Activated CD4-positive, alpha-beta T cell treated with anti-CD3 and anti-CD28 coated beads, Interleukin-2, amount 50 U/mL, for 4 hours (primary cell): Measurements from ENCODE around the gene RNF213.

ENCODE experiments used
- DNase-seq, 2 experiments: peaks; one replicate each; pipeline ENCODE4 v3.0.0-alpha.2; 2020

RNF213 gene

DNA sequence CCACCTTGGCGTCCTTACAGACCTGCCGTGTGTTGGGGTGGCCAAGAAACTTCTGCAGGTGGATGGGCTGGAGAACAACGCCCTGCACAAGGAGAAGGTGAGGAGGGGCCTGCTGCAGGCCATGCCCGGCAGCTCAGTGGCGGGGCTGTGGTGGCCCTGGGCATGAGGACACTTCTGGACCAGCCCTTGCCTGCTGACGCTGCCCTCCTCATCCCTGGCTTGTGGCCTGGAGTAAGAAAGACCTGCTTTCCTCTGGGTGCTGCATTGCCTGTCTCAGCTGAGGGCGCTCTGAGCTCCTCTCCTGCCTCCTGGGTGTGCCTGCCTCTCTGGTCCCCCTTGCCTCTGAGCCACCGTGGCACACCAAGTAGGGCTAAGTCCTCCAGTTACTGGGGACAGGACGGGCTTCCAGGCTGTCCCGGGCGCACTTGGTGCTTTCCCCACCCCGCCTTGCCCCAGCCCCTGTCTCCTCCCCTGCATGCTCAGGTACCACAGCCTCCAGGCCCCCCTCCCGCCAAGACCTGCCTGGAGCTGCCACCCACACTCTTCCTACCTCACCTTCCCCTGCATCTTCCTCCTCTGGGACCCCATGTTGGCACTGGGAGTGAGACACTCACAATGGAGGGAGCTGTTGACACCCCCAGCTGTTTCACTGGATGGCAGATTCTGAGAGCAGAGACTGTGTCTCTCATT, 163.0 kb downstream of the RNF213 start:
- DNase-seq = no peak

DNA sequence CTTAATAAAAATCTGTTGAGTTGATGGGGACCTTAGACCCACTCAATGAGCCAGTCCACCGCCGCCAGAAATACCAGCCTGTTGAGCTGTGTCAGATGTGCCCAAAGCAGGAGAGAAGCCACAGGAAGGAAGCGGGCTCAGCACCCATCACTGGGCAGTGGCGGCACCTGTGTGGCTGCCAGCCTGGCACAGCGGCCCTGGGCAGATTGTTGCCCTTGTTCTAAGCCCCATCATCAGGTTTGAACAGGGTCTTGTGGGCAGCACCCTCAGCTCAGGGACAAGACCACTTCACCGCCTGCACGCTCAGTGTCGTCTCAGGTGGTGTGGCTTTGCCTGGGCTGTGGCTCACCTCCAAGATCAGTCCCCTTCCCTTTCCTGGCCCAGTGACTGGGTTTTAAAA, 163.6 kb downstream of the RNF213 start:
- DNase-seq = no peak

DNA sequence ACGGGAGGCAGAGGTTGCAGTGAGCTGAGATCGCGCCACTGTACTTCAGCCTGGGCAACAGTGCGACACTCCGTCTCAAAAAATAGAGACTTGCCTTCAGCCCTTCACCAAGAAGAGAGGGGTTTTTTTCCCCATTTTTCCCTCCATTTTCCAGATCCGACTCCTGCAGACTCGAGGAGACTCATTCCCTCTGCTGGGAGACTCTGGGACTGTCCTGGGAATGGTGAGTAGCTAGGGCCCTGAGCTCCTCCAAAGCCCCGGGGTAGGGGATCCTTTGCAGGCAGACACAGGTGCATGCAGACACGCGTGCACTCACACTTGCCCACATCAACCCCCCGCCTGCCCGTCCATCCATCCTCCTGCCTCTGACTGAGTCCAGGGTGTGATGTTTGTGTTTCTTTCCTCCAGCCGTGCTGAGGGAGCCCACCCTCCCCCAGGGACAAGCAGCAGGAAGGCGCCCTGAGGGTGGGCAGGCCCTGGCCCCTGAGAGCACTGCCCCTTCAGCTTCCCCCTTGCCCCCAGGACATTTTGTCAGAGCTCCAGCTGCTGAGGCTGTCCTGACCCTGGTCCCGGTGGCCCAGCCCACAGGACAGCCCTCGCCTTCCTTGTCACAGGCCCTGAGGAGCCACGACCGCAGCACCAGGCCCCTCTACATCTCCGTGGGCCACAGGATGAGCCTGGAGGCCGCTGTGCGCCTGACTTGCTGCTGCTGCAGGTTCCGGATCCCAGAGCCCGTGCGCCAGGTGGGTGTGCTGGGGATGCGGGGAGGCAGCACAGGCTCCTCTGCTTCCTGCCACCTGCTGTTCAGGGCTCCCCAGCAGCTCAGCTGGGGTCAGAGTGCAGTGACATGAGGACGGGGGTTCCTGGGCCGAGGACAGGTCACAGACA, 164.5 kb downstream of the RNF213 start:
- DNase-seq = no peak

DNA sequence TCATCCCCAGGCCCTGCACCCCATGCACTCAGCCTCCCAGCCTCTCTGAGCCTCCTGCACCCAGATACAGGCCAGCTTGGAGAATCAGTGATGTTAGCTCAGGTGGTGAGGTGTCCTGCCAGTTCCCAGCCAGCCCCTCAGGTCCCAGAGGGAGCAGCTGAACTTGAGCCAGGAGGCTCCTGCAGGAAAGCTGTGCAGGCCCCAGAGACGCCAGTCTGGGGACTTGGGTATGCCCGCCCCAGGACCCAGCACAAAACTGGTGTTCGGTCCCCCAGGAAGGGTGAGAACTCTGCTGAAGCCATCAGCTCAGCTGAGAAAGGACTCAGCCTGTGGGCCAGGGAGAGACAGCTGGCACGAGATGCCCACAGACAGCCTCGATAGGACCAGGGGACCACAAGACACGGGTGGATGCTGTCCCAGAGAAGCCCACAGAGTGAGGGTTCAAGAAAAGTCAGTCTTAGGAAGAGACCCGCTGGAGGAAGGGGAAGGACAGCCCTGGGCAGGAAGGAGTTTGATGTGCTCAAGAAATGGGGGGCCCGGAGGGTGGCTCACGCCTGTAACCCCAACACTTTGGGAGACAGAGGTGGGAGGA, 165.3 kb downstream of the RNF213 start:
- no peak for DNase-seq

GRCh38 chr17:80426671-80427326, 166.1 kb downstream of the RNF213 start:
- DNase-seq = peak; percentile 84 to 87

DNA sequence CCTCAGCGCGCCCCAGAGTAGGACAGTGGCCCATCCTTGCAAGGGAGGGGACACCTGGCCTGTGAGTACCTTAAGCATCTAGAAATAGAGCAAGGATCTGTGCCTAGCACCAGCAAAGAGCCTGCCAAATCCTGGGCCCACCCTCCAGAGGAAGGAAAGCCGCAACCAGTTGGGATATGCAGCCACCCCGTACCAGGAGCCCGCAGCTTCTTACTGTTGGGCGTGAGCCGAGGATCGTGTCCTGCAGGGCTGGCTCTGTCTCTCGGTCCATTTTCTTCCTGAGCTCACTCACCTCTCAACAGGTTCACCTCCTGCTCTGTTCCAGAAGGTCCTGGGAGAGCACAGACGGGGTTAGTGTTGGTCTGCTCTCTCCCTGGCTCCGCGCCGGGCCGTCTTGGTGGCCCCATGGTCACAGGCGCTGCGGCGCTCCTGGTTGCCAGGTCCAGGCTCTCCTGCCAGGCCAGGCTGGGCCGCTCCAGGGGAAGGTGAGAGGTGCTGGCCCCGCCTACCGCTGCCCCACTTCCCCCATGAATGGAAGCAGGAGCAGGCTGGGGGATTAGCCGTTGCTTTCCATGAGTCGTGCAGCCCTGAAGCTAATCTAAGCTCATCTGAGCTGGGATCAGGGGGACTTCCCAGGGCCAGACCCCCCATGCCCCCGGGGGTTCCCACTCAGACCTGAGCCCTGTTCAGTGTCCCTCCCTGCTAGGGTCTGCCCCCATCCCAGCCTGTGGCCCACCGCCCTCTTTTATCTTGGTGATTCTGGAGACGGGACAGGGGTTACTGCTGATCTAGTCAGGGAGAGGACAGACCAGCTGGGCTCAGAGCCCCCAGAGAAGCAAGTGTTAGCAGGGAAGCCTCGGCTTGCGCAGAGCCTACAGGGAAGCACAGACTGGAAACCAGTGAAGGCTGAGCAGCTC, 167.0 kb downstream of the RNF213 start:
- DNase-seq = no peak

GRCh38 chr17:80428363-80428762, 167.7 kb downstream of the RNF213 start:
- no peak for DNase-seq

- DNase-seq = no peak
These were observed 168.1 kb downstream of the RNF213 start for GRCh38 chr17:80428796-80429195.

DNA sequence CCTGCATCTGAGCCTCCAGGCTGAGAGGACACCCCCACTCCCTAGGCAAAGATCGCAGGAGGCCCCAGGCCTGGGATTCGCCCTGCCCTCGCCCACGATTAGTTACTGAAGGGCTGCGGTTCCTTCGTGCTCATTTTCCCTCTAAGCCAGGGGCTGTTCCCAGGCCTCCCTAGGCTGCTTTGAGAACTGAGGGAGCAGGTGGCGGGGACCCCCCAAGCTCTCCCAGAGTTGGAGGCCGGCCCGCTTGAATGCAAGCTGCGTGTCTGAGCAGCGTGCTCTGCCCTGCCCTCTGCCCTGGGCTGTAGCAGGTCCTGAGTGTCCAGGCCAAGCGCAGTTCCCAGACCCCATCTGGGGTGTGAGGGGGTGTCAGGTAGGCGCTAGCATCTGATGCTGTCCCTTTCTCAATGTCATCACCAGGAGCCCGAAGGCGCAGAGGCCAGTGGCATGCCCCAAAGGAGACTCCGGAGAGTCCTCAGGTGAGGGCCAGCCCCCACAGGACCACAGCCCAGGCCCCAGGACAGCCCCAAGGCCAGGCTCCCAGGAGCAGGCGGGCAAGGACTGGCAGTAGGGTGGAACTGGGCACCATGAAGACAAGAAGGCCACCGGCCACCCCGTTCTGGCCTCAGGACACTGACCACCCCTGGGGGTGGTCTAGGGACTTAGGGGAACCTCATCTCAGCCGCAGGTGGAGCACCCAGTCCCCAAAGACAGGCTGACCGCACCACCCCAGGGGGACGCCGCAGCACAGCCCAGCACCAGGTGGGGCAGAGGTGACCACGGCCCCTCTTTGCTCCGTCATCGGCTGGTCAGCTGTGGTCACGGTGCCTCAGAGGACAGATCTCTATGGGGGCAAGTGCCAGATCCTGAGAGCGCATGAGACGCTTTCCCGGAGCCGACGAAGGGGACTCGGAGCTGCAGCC, 169.0 kb downstream of the RNF213 start:
- DNase-seq = no peak

DNA sequence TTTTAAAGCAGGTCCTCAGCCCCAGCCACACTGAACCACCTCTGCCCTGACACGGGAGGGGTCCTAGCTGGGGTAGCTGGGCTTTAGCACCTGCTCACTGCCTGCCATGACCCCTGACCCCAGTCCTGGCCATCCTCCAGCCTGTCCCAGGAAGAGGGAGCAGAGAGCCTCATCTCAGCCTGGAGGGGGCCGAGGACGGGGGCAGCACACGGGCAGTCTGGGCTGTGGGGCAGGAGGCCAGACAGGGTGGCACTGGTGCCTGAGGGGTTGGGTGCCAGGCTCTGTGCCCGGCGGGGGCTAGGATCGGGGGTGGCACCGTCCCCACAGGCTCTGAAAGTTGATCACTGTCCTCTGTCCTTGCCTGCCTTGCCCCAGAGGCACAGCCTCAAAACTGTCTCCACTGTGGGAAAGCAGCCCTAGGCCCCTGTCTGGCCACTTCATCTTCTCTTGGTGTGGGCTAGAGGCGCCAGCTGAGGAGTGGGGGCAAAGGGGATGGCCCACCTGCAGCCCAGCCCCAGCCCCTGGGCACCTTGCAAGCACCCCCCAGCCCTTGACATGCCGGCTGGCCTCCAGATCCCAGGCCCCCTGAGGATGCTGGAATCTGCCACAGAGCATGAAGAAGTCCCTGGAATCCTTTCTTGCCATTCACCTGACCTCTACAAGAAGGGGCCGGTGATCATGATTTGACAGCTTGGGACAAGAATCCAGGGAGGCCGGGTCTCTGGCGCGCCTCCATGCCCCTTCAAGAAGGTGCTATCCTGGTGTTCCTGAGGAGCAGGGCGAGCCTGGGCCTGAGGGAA, 170.0 kb downstream of the RNF213 start:
- DNase-seq = no peak

DNA sequence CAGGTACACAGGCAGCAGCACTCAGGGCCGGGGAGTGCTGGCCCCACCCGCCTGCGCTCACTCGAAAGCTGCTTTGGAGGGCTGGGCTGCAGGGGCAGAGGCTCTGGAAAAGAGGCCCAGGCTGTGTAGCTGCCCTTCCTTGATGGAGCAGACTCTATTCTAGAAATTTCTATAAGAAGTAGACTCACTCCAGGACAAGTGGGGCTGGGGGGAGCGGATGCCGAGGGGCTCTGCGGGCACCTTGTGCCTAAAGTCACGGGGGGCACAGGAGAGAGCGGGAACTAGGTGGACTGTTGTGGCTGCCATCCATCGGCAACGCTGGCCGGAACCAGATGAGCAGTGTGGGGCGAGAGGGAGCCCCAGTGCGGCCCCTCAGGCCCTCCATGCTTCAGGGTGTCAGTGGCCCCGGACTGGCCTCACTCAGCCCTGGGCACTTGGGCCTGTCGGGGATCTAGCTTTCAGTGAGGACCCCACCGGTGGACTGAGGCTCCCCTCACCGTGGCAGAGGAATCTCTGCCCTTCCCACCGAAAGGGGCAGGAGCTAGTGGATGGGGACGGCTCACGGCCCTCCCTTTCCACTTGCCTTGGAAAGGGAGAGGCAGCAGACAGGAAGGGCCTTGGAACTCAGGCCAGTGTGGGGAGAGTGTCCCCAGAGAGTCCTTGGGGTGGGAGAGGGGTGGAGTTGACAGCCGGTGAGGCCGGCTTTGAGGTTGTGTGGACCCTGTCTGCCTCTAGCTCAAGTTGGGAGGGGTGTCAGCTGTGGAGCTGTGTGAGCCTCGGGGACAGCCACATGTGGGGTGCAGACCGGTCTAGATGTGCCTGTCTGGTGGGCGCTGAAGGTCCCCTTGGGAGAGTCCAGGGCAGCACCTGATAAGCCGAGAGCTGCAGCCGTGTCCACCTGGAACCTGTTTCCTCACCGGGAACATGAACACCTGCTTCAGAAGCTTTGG, 170.9 kb downstream of the RNF213 start:
- no peak for DNase-seq

DNA sequence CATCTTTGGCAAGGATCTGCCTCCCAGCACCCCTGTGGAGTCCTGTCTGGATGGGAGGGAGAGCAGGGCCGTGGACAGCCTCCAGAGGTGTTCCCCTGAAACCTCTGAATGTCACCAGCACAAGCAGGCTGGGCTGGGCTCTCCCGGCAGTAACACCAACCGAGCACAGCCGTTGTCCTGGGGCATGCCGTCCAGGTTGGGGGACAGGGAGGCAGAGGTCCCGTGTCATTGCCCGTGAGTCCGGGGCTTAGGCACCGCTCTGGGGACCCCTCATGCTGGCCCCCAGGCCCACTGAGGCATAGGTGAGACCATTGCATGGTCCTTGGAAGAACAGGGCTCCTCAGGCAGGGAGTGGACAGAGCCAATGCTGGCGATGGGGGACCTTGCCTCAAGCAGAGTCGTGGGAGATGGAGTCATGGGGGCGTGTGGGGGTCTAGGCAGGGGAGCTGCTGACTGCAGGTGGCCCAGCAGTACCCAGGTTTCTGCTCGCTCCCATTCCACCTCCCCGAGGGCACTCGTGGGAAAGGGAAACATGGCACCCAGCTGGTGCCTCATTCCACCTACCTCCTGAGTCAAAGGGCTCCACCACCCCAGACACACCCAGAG, 171.8 kb downstream of the RNF213 start:
- no peak for DNase-seq

DNA sequence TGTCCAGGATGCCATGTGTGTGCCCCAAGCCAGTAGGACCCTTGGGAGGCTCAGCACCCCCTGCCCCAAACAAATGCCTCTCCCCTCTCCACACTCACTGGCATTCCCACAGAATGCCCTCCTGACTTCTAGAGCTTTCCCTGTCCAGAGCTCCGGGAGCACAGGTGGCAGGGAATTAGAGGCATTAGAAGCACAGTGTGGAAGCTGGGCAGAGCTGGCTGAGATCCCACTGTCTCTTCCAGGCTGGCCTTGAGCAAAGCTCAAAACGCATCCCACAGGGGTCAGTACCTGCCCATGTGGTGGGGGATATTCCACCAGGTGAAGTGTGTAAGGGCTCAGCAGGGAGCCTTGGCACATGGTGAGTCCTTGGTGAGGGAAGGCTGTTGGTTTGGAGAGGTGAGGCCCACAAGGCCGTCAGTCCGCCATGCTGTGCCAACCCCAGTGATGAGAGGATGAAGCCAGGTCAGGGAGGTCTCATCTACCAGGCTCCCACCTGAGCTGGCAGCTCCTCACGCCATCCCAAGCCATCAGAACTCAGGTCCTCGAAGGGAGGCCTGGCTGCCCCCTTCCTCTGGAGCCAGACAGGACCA, 172.4 kb downstream of the RNF213 start:
- DNase-seq = no peak

DNA sequence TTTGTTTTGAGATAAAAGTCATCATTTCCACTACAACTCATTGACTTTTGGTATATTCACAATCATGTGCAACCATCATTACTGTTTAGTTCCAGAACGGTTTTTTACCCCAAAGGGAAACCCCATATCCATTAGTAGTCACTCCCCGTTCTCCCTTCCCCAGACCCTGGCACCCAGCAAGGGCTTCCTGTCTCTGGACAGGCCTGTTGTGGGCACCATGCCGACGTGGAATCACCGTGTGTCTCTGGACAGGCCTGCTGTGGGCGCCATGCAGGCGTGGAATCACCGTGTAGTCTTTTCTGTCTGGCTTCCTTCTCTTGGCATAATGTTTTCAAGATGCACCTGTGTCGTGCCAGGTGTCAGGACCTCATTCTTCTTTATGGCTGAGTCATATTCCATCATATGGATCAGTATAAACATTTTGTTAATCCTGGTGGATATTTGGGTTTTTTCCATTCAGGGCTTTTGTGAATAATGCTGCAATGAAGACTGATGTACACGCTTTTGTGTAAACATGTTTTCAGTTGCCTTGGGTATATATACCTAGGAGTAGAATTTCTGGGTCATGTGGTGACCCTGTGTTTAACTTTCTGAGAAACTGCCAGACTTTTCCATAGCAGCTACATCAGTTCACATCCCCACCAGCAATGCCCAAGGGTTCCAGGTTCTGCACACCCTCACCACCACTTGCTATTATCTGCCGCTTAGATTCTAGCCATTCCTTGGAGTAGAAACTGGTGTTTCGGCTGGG, 173.4 kb downstream of the RNF213 start:
- no peak for DNase-seq

GRCh38 chr17:80437532-80437931, 176.9 kb downstream of the RNF213 start:
- DNase-seq = no peak

- no peak for DNase-seq
These were observed 178.2 kb downstream of the RNF213 start for GRCh38 chr17:80438806-80439205.

- DNase-seq = no peak
These were observed 178.8 kb downstream of the RNF213 start for GRCh38 chr17:80439499-80439898.
